Endodermal cell (in vitro differentiated cells): Measurements from ENCODE around the gene CPSF4L. TPM values are rescaled to one million over a fixed set of nuclear protein-coding genes. Genes with fewer than 3 reads are reported as not detected.

Source experiments
- DNase-seq: peaks from one replicate; pipeline ENCODE4 v3.0.0-alpha.2; 2017
- H3K27ac ChIP-seq: 2 replicates; pipeline ENCODE4 v1.5.1; 2013; ENCODE audit warnings: mild to moderate bottlenecking, low read depth, low read length, moderate library complexity
- H3K27me3 ChIP-seq: 2 replicates; pipeline ENCODE4 v1.6.1; 2013; ENCODE audit warnings: mild to moderate bottlenecking, low read length, moderate library complexity; ENCODE audit not compliant: insufficient read depth, control insufficient read depth, poor library complexity, severe bottlenecking
- H3K36me3 ChIP-seq: 2 replicates; pipeline ENCODE4 v1.7.0; 2013; ENCODE audit warnings: mild to moderate bottlenecking, low read length, moderate library complexity; ENCODE audit not compliant: control insufficient read depth, insufficient read depth
- H3K4me1 ChIP-seq: one replicate; pipeline ENCODE4 v1.7.0; 2013; ENCODE audit warnings: low read length; ENCODE audit not compliant: control insufficient read depth, insufficient read depth
- H3K4me3 ChIP-seq: 2 replicates; pipeline ENCODE4 v1.5.1; 2013; ENCODE audit warnings: mild to moderate bottlenecking, low read length, moderate library complexity
- H3K9ac ChIP-seq: 2 replicates; pipeline ENCODE4 v1.6.1; 2013; ENCODE audit warnings: mild to moderate bottlenecking, low read length, moderate library complexity; ENCODE audit not compliant: poor library complexity, severe bottlenecking; ENCODE audit errors: extremely low read depth
- H3K9me3 ChIP-seq: 2 replicates; pipeline ENCODE4 v1.6.1; 2013; ENCODE audit warnings: mild to moderate bottlenecking, low read length, moderate library complexity; ENCODE audit not compliant: control insufficient read depth
- H3K27ac Mint-ChIP-seq: 2 replicates; pipeline ENCODE4 v1.8.0; 2020; ENCODE audit warnings: mixed read lengths
- H3K27me3 Mint-ChIP-seq: 2 replicates; pipeline ENCODE4 v1.8.0; 2021; ENCODE audit warnings: mild to moderate bottlenecking, mixed read lengths; ENCODE audit not compliant: insufficient read depth
- H3K36me3 Mint-ChIP-seq: 2 replicates; pipeline ENCODE4 v1.8.0; 2020; ENCODE audit warnings: low read depth, mixed read lengths
- H3K4me1 Mint-ChIP-seq: 2 replicates; pipeline ENCODE4 v1.8.0; 2020; ENCODE audit warnings: mixed read lengths
- H3K4me3 Mint-ChIP-seq: 2 replicates; pipeline ENCODE4 v1.8.0; 2020; ENCODE audit warnings: mild to moderate bottlenecking, moderate library complexity, mixed read lengths
- H3K9me3 Mint-ChIP-seq: 2 replicates; pipeline ENCODE4 v1.8.0; 2020; ENCODE audit warnings: mild to moderate bottlenecking, mixed read lengths
- CTCF ChIP-seq: fragments of 200-600 bp; sonication (generic); conservative IDR thresholded peaks from 2 replicates; pipeline ENCODE4 v1.5.0; 2021; ENCODE audit warnings: antibody characterized with exemption, mild to moderate bottlenecking
- WGBS, 2 experiments: methylation state at CpG; one replicate each; pipeline versions ENCODE4 v1.1.5 to v1.1.7; 2013; ENCODE audit warnings: missing lambda C conversion rate in 2 of 2, mixed read lengths in 1 of 2; ENCODE audit not compliant: insufficient coverage in 1 of 2, insufficient read length in 1 of 2; 5-methylcytosine and 5-hydroxymethylcytosine counted together
- total RNA-seq, 2 donors: library from RNA; stranded (reverse); fragmentation: NEBNext Ultra II Directional in 1 of 2; extraction: Animal tissue kit (Norgen Biotek cat#: 25700) in 1 of 2; gene quantifications; 2 replicates in 1 of 2; 3 replicates in 1 of 2; pipeline ENCODE4 v1.2.1, GENCODE V29; 2021

CPSF4L gene
- total RNA-seq, 2 donors from 2014 or later = 0.29 to 0.58 TPM

- Mint-ChIP-seq H3K27ac (peak overlapping the region; percentile 40), H3K36me3 (peaks cover 20% of the 10 kb centered on the region), H3K9me3 (no peaks in the 10 kb centered on the region), H3K4me3 (no peak overlapping the region), H3K27me3 (no peaks in the 10 kb centered on the region), H3K4me1 (peaks cover 30% of the 10 kb centered on the region)
- no peak overlapping the region for H3K4me3 ChIP-seq
- DNase-seq = peak; percentile 97
- no peaks in the 10 kb centered on the region for H3K27me3 ChIP-seq
- no peak overlapping the region for H3K27ac ChIP-seq
- H3K4me1 ChIP-seq = peaks cover 19% of the 10 kb centered on the region
- 0 to 59% methylated on average over 1 to 8 of the region's 10 CpGs for WGBS, 2 experiments
- no peak overlapping the region for H3K9ac ChIP-seq
- H3K9me3 ChIP-seq = no peaks in the 10 kb centered on the region
- no peak for TF ChIP-seq CTCF
- H3K36me3 ChIP-seq = peaks cover 50% of the 10 kb centered on the region
Observed at GRCh38 chr17:73283841-73284282, 22.2 kb upstream of the CPSF4L start.

GRCh38 chr17:73283250-73283649 lies 21.6 kb upstream of the CPSF4L start:
- TF ChIP-seq CTCF = no peak
- Mint-ChIP-seq H3K4me1 (peaks cover 29% of the 10 kb centered on the region), H3K27ac (no peak overlapping the region), H3K4me3 (no peak overlapping the region), H3K27me3 (no peaks in the 10 kb centered on the region), H3K9me3 (no peaks in the 10 kb centered on the region), H3K36me3 (peaks cover 20% of the 10 kb centered on the region)
- Histone ChIP-seq H3K27me3 (no peaks in the 10 kb centered on the region), H3K9ac (no peak overlapping the region), H3K4me3 (no peak overlapping the region), H3K9me3 (no peaks in the 10 kb centered on the region), H3K36me3 (peaks cover 50% of the 10 kb centered on the region), H3K4me1 (peaks cover 19% of the 10 kb centered on the region), H3K27ac (no peak overlapping the region)
- DNase-seq = no peak
- WGBS, 2 experiments = 95 to 96% methylated on average over 4 to 5 of the region's 5 CpGs

- no peak overlapping the region for H3K27ac ChIP-seq
Observed at GRCh38 chr17:73282629-73283028, 20.9 kb upstream of the CPSF4L start.

More at GRCh38 chr17:73282629-73283028, 20.9 kb upstream of the CPSF4L start:
- Mint-ChIP-seq H3K27ac (no peak overlapping the region), H3K4me3 (no peak overlapping the region), H3K27me3 (no peaks in the 10 kb centered on the region), H3K36me3 (peaks cover 20% of the 10 kb centered on the region), H3K4me1 (peaks cover 26% of the 10 kb centered on the region), H3K9me3 (no peaks in the 10 kb centered on the region)
- H3K4me3 ChIP-seq = no peak overlapping the region
- no peaks in the 10 kb centered on the region for H3K27me3 ChIP-seq
- H3K9ac ChIP-seq = no peak overlapping the region
- H3K4me1 ChIP-seq = peaks cover 19% of the 10 kb centered on the region
- WGBS, 2 experiments = 94 to 98% methylated on average over 6 to 9 of the region's 9 CpGs
- no peaks in the 10 kb centered on the region for H3K9me3 ChIP-seq
- no peak for TF ChIP-seq CTCF
- no peak for DNase-seq
- peaks cover 50% of the 10 kb centered on the region for H3K36me3 ChIP-seq
